ENCODE results near the gene LGALS1. TPM values are rescaled to one million over a fixed set of nuclear protein-coding genes. Genes with fewer than 3 reads are reported as not detected.

Gene LGALS1
- total RNA-seq, 1 experiment from 2014 or later = 2,325 TPM

GRCh38 chr22:37657590-37658132 lies 17.8 kb upstream of the LGALS1 start:
- peak; percentile 11 for DNase-seq
- H3K4me2 ChIP-seq (ENCODE audit: low read length) = peak overlapping the region; percentile 91
- BruUV-seq (replicated peaks) = TSS peak; percentile 98
- peak overlapping the region; percentile 94 for H2AFZ ChIP-seq (ENCODE audit: low read length)
- POLR2A ChIA-PET (ENCODE audit: unreplicated experiment) = interaction anchor here (0.5 to 1.3 kb wide), 6 partner anchors 18 to 162 kb away, joined by 3 to 14 read pairs (median 7); partner anchors contain the start of genes LGALS1 and NOL12
- peaks cover 19% of the 10 kb centered on the region for H4K20me1 ChIP-seq (ENCODE audit: low read length)
- intact Hi-C loops (cut with micrococcal nuclease) = no loop called here
- H3K9me3 ChIP-seq (ENCODE audit: low read length) = no peaks in the 10 kb centered on the region
- H3K4me3 ChIP-seq (ENCODE audit: low read length) = peak overlapping the region; percentile 69
- peaks cover 36% of the 10 kb centered on the region for H3K79me2 ChIP-seq (ENCODE audit: low read length)
- no peaks in the 10 kb centered on the region for H3K36me3 ChIP-seq (ENCODE audit: low read depth, low read length)
- no peaks in the 10 kb centered on the region for H3K27me3 ChIP-seq (ENCODE audit: low read length)
- peak overlapping the region; percentile 46; the same call in 1 of the 2 replicates for H3K9ac ChIP-seq (ENCODE audit: low read length)
- H3F3A ChIP-seq (ENCODE audit: low read length, unreplicated experiment) = no peaks in the 10 kb centered on the region
- no peak for TF ChIP-seq CTCF (conservative IDR thresholded peaks at IDR 0.05; ENCODE audit: low read depth, low read length)
- no peak for TF ChIP-seq EZH2 (IDR thresholded peaks at IDR 0.05; ENCODE audit: low read length, unreplicated experiment)
- no peak for TF ChIP-seq EZH2phosphoT487 (IDR thresholded peaks at IDR 0.05; ENCODE audit: borderline replicate concordance, low read length)
- 0 out of 2 replicates have a peak overlapping the region, but pooled peaks have one; percentile 6 for H3K27ac ChIP-seq (ENCODE audit: low read length)
- H3K9me2 ChIP-seq (replicated peaks; ENCODE audit: low read length) = no peaks in the 10 kb centered on the region
- peaks cover 26% of the 10 kb centered on the region for H3K4me1 ChIP-seq (ENCODE audit: insufficient read depth, low read length)
- CTCF ChIA-PET = interaction anchor here (0.9 to 1.6 kb wide), 2 partner anchors 14 to 24 kb away, joined by 3 to 8 read pairs; no protein-coding TSS in a partner anchor
- ATAC-seq = peak; percentile 12; the same call in 1 of the 2 replicates

- CTCF ChIA-PET = interaction anchor here (0.9 to 1.6 kb wide), 2 partner anchors 15 to 23 kb away, joined by 3 to 8 read pairs; no protein-coding TSS in a partner anchor
- Histone ChIP-seq H3K9ac (ENCODE audit: low read length) (peak within 1 kb of the TSS; percentile 55; the same call in 1 of the 2 replicates), H3K9me2 (replicated peaks; ENCODE audit: low read length) (no peaks in the 10 kb centered on the region), H3F3A (ENCODE audit: low read length, unreplicated experiment) (no peaks in the 10 kb centered on the region), H3K27me3 (ENCODE audit: low read length) (no peaks in the 10 kb centered on the region), H3K4me2 (ENCODE audit: low read length) (peak within 1 kb of the TSS; percentile 94), H3K27ac (ENCODE audit: low read length) (0 out of 2 replicates have a peak within 1 kb of the TSS, but pooled peaks have one; percentile 6), H3K4me1 (ENCODE audit: insufficient read depth, low read length) (peaks cover 26% of the 10 kb centered on the region), H3K36me3 (ENCODE audit: low read depth, low read length) (no peaks in the 10 kb centered on the region), H3K4me3 (ENCODE audit: low read length) (peak within 1 kb of the TSS; percentile 88), H4K20me1 (ENCODE audit: low read length) (peaks cover 19% of the 10 kb centered on the region), H3K79me2 (ENCODE audit: low read length) (peaks cover 39% of the 10 kb centered on the region), H3K9me3 (ENCODE audit: low read length) (no peaks in the 10 kb centered on the region), H2AFZ (ENCODE audit: low read length) (peak within 1 kb of the TSS; percentile 94)
- DNase-seq (peak; percentile 98), ATAC-seq (peak; percentile 96)
- POLR2A ChIA-PET (ENCODE audit: unreplicated experiment) = interaction anchor here (0.5 to 1.4 kb wide), 7 partner anchors 15 to 161 kb away, joined by 3 to 11 read pairs (median 5); partner anchors contain the start of genes LGALS1 and NOL12
- no TSS peak for BruUV-seq (replicated peaks)
- intact Hi-C loops (cut with micrococcal nuclease) = no loop called here
- TF ChIP-seq EZH2 (IDR thresholded peaks at IDR 0.05; ENCODE audit: low read length, unreplicated experiment) (no peak), CTCF (conservative IDR thresholded peaks at IDR 0.05; ENCODE audit: low read depth, low read length) (no peak), EZH2phosphoT487 (IDR thresholded peaks at IDR 0.05; ENCODE audit: borderline replicate concordance, low read length) (no peak)
Measured at GRCh38 chr22:37658133-37659065, 17.0 kb upstream of the LGALS1 start, which contains the start of gene PDXP. Gene PDXP, plus strand, starts transcription at chr22:37658723. Its CDS starts 60 bp downstream, at chr22:37658783.
